T-helper 1 cell (primary cell): ENCODE data around the gene PSMD1.
A peak's percentile ranks its signal among the peaks of the same experiment; 100 is the strongest.
"Not testable (repeated sequence)": the region's sequence is repeated elsewhere in the genome, so short reads cannot be mapped to it uniquely, and the experiment has no call there.

Experiments
- DNase-seq, 5 donors: peaks; one replicate each; pipeline ENCODE4 v3.0.0-alpha.2; 2012 to 2020

PSMD1 gene

GRCh38 chr2:231187736-231188505, 131.3 kb downstream of the PSMD1 start:
- no peak for DNase-seq

- no peak for DNase-seq
Measured at GRCh38 chr2:231188506-231189170, 132.0 kb downstream of the PSMD1 start.

- no peak for DNase-seq
Measured at GRCh38 chr2:231189171-231189530, 132.5 kb downstream of the PSMD1 start.

GRCh38 chr2:231189571-231190495, 133.2 kb downstream of the PSMD1 start:
- DNase-seq, result no peak

- DNase-seq, result no peak
Measured at GRCh38 chr2:231190531-231191197, 134.0 kb downstream of the PSMD1 start.

GRCh38 chr2:231191896-231192872, 135.5 kb downstream of the PSMD1 start:
- no peak for DNase-seq

GRCh38 chr2:231193216-231193615, 136.5 kb downstream of the PSMD1 start:
- no peak for DNase-seq

GRCh38 chr2:231196592-231196991, 139.9 kb downstream of the PSMD1 start:
- no peak for DNase-seq

GRCh38 chr2:231197196-231197595, 140.5 kb downstream of the PSMD1 start:
- not testable (repeated sequence) for DNase-seq

GRCh38 chr2:231197706-231198290, 141.1 kb downstream of the PSMD1 start:
- DNase-seq, result no peak

GRCh38 chr2:231198291-231199173, 141.9 kb downstream of the PSMD1 start, which contains the start of gene ARMC9:
Gene ARMC9, plus strand, starts transcription at chr2:231198631. Its CDS starts 7,608 bp downstream, at chr2:231206239.
- peak; percentile 38 to 70 (median 43) for DNase-seq

GRCh38 chr2:231199219-231199618, 142.6 kb downstream of the PSMD1 start:
- no peak for DNase-seq

GRCh38 chr2:231200805-231201474, 144.3 kb downstream of the PSMD1 start:
- DNase-seq, result no peak

- DNase-seq, result no peak
Measured at GRCh38 chr2:231201475-231201814, 144.8 kb downstream of the PSMD1 start.

GRCh38 chr2:231203087-231203486, 146.4 kb downstream of the PSMD1 start:
- DNase-seq, result no peak

GRCh38 chr2:231204146-231204545, 147.5 kb downstream of the PSMD1 start:
- no peak for DNase-seq

GRCh38 chr2:231204581-231204980, 147.9 kb downstream of the PSMD1 start:
- DNase-seq, result no peak

GRCh38 chr2:231207734-231208133, 151.1 kb downstream of the PSMD1 start:
- no peak for DNase-seq

- DNase-seq, result no peak
Measured at GRCh38 chr2:231210782-231211181, 154.1 kb downstream of the PSMD1 start.
